Endothelial cell of umbilical vein (primary cell): ENCODE data around the gene SSTR3. TPM values are rescaled to one million over a fixed set of nuclear protein-coding genes. Genes with fewer than 3 reads are reported as not detected.

ENCODE experiments used
- BruUV-seq: library from RNA; stranded (reverse); fragments of 400-500 nt; replicated peaks from 2 replicates; lab custom pipeline; 2021; lab: Mats Ljungman, UMichigan
- CTCF ChIA-PET: fragments of 300-600, 350-600 bp; sonication (Branson Sonifier 250); formaldehyde crosslinking; loops from one replicate; lab custom pipeline; 2021; ENCODE audit warnings: antibody characterized with exemption, inconsistent platforms; lab: Charles Lee
- POLR2A ChIA-PET: fragments of 300-600, 350-600 bp; sonication (Branson Sonifier 250); formaldehyde crosslinking; loops from one replicate; lab custom pipeline; 2021; ENCODE audit warnings: antibody characterized with exemption, inconsistent platforms; lab: Charles Lee
- DNase-seq: peaks from one replicate; pipeline ENCODE4 v3.0.0-alpha.2; 2011; ENCODE audit warnings: low read depth, low spot score
- FAIRE-seq: peaks from 2 replicates; lab custom pipeline; 2011; peaks lifted over from hg19 to GRCh38; lab: Jason Lieb, UNC
- H2AFZ ChIP-seq: 2 replicates; pipeline ENCODE4 v1.6.0; 2012; ENCODE audit warnings: low read depth, low read length, control low read depth, inconsistent platforms
- H3K27ac ChIP-seq: 2 replicates; pipeline ENCODE4 v1.5.1; 2011; ENCODE audit warnings: low read depth, mild to moderate bottlenecking, control low read depth, low read length, moderate library complexity; ENCODE audit not compliant: insufficient read depth
- H3K27me3 ChIP-seq, 2 experiments: 2 replicates each; pipeline versions ENCODE4 v1.6.0 to v1.6.1; 2011; ENCODE audit warnings: low read length in 2 of 2, mixed read lengths in 1 of 2; ENCODE audit not compliant: control insufficient read depth in 2 of 2, insufficient read depth in 2 of 2
- H3K36me3 ChIP-seq, 2 experiments: 2 replicates in 1 of 2; 3 replicates in 1 of 2; pipeline ENCODE4 v1.5.1; 2011; ENCODE audit warnings: low read length in 2 of 2, mild to moderate bottlenecking in 1 of 2, moderate library complexity in 1 of 2; ENCODE audit not compliant: control insufficient read depth in 2 of 2, insufficient read depth in 2 of 2; ENCODE audit errors: extremely low read depth in 1 of 2
- H3K4me1 ChIP-seq: 3 replicates; pipeline ENCODE4 v1.5.1; 2011; ENCODE audit warnings: mild to moderate bottlenecking, low read length; ENCODE audit not compliant: control insufficient read depth, insufficient read depth; ENCODE audit errors: extremely low read depth
- H3K4me2 ChIP-seq: 2 replicates; pipeline ENCODE4 v1.6.1; 2011; ENCODE audit warnings: low read length, control low read depth, mixed read lengths; ENCODE audit not compliant: insufficient read depth
- H3K4me3 ChIP-seq, 3 experiments: fragments of 200-600 bp in 1 of 3; sonication (generic), shearing (Covaris generic) in 1 of 3; replicated peaks in 1 of 3; 2 replicates each; pipeline ENCODE4 v1.5.1; 2011 to 2016; ENCODE audit warnings: control low read depth in 3 of 3, low read length in 3 of 3, mild to moderate bottlenecking in 2 of 3, inconsistent platforms in 1 of 3, low read depth in 1 of 3, moderate library complexity in 1 of 3; ENCODE audit not compliant: insufficient read depth in 1 of 3
- H3K79me2 ChIP-seq: 2 replicates; pipeline ENCODE4 v1.6.0; 2012; ENCODE audit warnings: low read length, inconsistent platforms; ENCODE audit not compliant: control insufficient read depth, insufficient read depth
- H3K9ac ChIP-seq: replicated peaks from 2 replicates; pipeline ENCODE3; 2011; ENCODE audit warnings: low read length, control low read depth; ENCODE audit not compliant: insufficient read depth; ENCODE audit errors: extremely low read depth
- H3K9me1 ChIP-seq: replicated peaks from 3 replicates; pipeline ENCODE4 v1.6.0; 2011; ENCODE audit warnings: mild to moderate bottlenecking, low read length; ENCODE audit not compliant: control insufficient read depth, insufficient read depth; ENCODE audit errors: extremely low read depth
- H3K9me3 ChIP-seq: replicated peaks from 2 replicates; pipeline ENCODE4 v1.5.1; 2012; ENCODE audit warnings: low read length, inconsistent platforms; ENCODE audit not compliant: control insufficient read depth, insufficient read depth
- H4K20me1 ChIP-seq: replicated peaks from 2 replicates; pipeline ENCODE3; 2011; ENCODE audit warnings: mild to moderate bottlenecking, low read length; ENCODE audit not compliant: control insufficient read depth, insufficient read depth; ENCODE audit errors: extremely low read depth
- EZH2 ChIP-seq: IDR thresholded peaks from 2 replicates; pipeline ENCODE4 v1.6.1; 2012; ENCODE audit warnings: borderline replicate concordance, low read depth, mild to moderate bottlenecking, moderate library complexity, low read length, inconsistent platforms; ENCODE audit not compliant: severe bottlenecking
- FOS ChIP-seq: IDR thresholded peaks from 2 replicates; pipeline ENCODE4 v1.6.1; 2011; ENCODE audit warnings: mild to moderate bottlenecking, low read length, moderate library complexity, borderline replicate concordance; ENCODE audit not compliant: insufficient read depth
- GATA2 ChIP-seq: IDR thresholded peaks from 2 replicates; pipeline ENCODE4 v1.7.0; 2011; ENCODE audit warnings: low read depth, mild to moderate bottlenecking, moderate library complexity, mixed read lengths, low read length; ENCODE audit not compliant: insufficient read length, insufficient read depth
- JUN ChIP-seq: IDR thresholded peaks from 2 replicates; pipeline ENCODE4 v1.6.1; 2011; ENCODE audit warnings: borderline replicate concordance, low read depth; ENCODE audit not compliant: insufficient read length, insufficient read depth
- MAX ChIP-seq: IDR thresholded peaks from 2 replicates; pipeline ENCODE4 v1.6.1; 2011; ENCODE audit not compliant: insufficient read depth, insufficient read length
- MYC ChIP-seq: IDR thresholded peaks from one replicate; pipeline ENCODE4 v1.6.1; 2011; ENCODE audit warnings: mild to moderate bottlenecking, low read depth, low read length
- POLR2A ChIP-seq: IDR thresholded peaks from 2 replicates; pipeline ENCODE4 v1.6.1; 2012; ENCODE audit warnings: low read depth, mild to moderate bottlenecking, control low read depth, low read length
- POLR2AphosphoS5 ChIP-seq: IDR thresholded peaks from 2 replicates; pipeline ENCODE4 v1.6.1; 2012; ENCODE audit warnings: low read depth, mild to moderate bottlenecking, control low read depth, low read length, moderate library complexity; ENCODE audit not compliant: insufficient read depth
- dilution Hi-C: fragments of 300-500 bp; cut with MboI; formaldehyde crosslinking; loops from one replicate; pipeline ENCODE4 v1.15.0; 2019; ENCODE audit warnings: low sequenced_read_pairs; ENCODE audit not compliant: extremely low pct_ligation_motif_present
- intact Hi-C: fragments of 100-400 bp; cut with micrococcal nuclease; formaldehyde crosslinking; loops from one replicate; pipeline ENCODE4 v1.10.0; 2022
- polyA plus RNA-seq, 4 experiments: library from polyadenylated mRNA; depleted of rRNA in 3 of 4; stranded (reverse) in 3 of 4; unstranded in 1 of 4; fragments of >200 nt; gene quantifications; 2 replicates each; pipeline versions ENCODE4 v1.2.1 to v1.2.3, GENCODE V29; 2011 to 2012; ENCODE audit warnings: missing spikeins in 1 of 4
- total RNA-seq: library from RNA; stranded (reverse); gene quantifications from 2 replicates; pipeline ENCODE4 v1.2.3, GENCODE V29; 2021
- TF ChIP-seq, protein P1 (sequence below), 2 donors: IDR thresholded peaks; 1 replicate in 1 of 2; 2 replicates in 1 of 2; pipeline ENCODE4 v1.5.1; 2011; ENCODE audit warnings: low read length in 2 of 2, mild to moderate bottlenecking in 2 of 2, moderate library complexity in 2 of 2, control low read depth in 1 of 2, inconsistent platforms in 1 of 2, low read depth in 1 of 2; ENCODE audit not compliant: insufficient read depth in 1 of 2; ENCODE audit errors: extremely low read depth in 1 of 2

Gene SSTR3
- total and polyA plus RNA-seq, 2 donors (not counting 3 experiments of a cell fraction or from before 2014, with no cell fraction given): not detected

DNA sequence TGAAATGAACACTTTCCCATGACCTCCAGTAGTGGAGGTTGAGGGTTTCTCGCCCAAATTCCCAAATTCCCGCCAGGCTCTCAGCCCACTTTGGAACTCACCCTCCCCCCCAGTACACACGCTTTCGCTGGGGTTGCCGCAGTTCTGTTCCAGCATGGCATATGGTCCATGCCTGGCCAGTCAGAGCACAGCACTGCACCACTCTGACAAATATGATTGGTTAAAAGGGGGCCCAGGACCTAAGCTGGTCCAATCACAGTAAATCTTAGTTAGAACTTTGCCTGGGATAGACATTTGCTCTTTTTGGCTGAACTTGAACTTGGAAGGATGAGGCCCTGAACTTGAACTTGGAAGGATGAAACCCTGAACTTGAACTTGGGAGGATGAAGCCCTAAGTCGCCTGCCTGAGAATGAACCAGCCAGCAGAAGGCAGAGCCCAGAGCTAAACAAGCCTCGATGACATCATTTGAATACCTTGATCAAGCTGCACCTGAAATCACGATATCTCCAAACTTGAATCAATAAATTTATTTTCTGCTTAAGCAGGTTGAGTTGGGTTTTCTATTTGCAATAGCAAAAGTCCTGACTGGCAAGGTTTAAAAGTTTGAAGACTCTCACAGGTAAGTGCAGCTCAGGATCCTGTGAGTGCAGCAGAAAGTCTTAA is 12.6 kb upstream of the SSTR3 start:
- POLR2A ChIA-PET: no interaction called here

More for the DNA sequence above, 12.6 kb upstream of the SSTR3 start:
- intact Hi-C loops (loop anchor here (1.0 kb wide), 1 partner anchor 36 kb away; no protein-coding TSS in a partner anchor), dilution Hi-C loops (no loop called here)
- no peak for FAIRE-seq
- H3K79me2 ChIP-seq: no peaks in the 10 kb centered on the region
- no peak overlapping the region for H3K4me3 ChIP-seq
- H3K9me3 ChIP-seq: no peaks in the 10 kb centered on the region
- no TSS peak for BruUV-seq
- TF ChIP-seq EZH2 (no peak), MYC (no peak), FOS (no peak), JUN (no peak), MAX (no peak), POLR2A (no peak), GATA2 (no peak), POLR2AphosphoS5 (no peak)
- TF ChIP-seq, protein P1, sequence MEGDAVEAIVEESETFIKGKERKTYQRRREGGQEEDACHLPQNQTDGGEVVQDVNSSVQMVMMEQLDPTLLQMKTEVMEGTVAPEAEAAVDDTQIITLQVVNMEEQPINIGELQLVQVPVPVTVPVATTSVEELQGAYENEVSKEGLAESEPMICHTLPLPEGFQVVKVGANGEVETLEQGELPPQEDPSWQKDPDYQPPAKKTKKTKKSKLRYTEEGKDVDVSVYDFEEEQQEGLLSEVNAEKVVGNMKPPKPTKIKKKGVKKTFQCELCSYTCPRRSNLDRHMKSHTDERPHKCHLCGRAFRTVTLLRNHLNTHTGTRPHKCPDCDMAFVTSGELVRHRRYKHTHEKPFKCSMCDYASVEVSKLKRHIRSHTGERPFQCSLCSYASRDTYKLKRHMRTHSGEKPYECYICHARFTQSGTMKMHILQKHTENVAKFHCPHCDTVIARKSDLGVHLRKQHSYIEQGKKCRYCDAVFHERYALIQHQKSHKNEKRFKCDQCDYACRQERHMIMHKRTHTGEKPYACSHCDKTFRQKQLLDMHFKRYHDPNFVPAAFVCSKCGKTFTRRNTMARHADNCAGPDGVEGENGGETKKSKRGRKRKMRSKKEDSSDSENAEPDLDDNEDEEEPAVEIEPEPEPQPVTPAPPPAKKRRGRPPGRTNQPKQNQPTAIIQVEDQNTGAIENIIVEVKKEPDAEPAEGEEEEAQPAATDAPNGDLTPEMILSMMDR (IDR thresholded peaks at IDR 0.05; ENCODE audit: extremely low read depth in 1 of 2, insufficient read depth in 1 of 2, low read depth in 1 of 2, low read length in 2 of 2): no peak
- no peak for DNase-seq
- no peak overlapping the region for H3K4me2 ChIP-seq
- H3K27ac ChIP-seq: no peak overlapping the region
- no peaks in the 10 kb centered on the region for H3K9me1 ChIP-seq
- no peak overlapping the region for H2AFZ ChIP-seq
- H3K4me1 ChIP-seq: peaks cover 17% of the 10 kb centered on the region
- no peaks in the 10 kb centered on the region for H3K27me3 ChIP-seq
- CTCF ChIA-PET: interaction anchor here (0.5 to 5.4 kb wide), 8 partner anchors 9 to 231 kb away, joined by 3 to 64 read pairs (median 4); no protein-coding TSS in a partner anchor
- peaks cover 5 to 6% of the 10 kb centered on the region in 2 experiments for H3K36me3 ChIP-seq
- H3K9ac ChIP-seq: no peak overlapping the region
- H4K20me1 ChIP-seq: no peaks in the 10 kb centered on the region
